Endodermal cell (in vitro differentiated cells): ENCODE measurements around the gene GOLGA6D. TPM values are rescaled to one million over a fixed set of nuclear protein-coding genes. Genes with fewer than 3 reads are reported as not detected.
"Not testable (repeated sequence)": the region's sequence is repeated elsewhere in the genome, so short reads cannot be mapped to it uniquely, and the experiment has no call there.

Experiments used
- DNase-seq: peaks from one replicate; pipeline ENCODE4 v3.0.0-alpha.2; 2017
- H3K27ac ChIP-seq: 2 replicates; pipeline ENCODE4 v1.5.1; 2013; ENCODE audit warnings: mild to moderate bottlenecking, low read depth, low read length, moderate library complexity
- H3K27me3 ChIP-seq: 2 replicates; pipeline ENCODE4 v1.6.1; 2013; ENCODE audit warnings: mild to moderate bottlenecking, low read length, moderate library complexity; ENCODE audit not compliant: insufficient read depth, control insufficient read depth, poor library complexity, severe bottlenecking
- H3K36me3 ChIP-seq: 2 replicates; pipeline ENCODE4 v1.7.0; 2013; ENCODE audit warnings: mild to moderate bottlenecking, low read length, moderate library complexity; ENCODE audit not compliant: control insufficient read depth, insufficient read depth
- H3K4me1 ChIP-seq: one replicate; pipeline ENCODE4 v1.7.0; 2013; ENCODE audit warnings: low read length; ENCODE audit not compliant: control insufficient read depth, insufficient read depth
- H3K4me3 ChIP-seq: 2 replicates; pipeline ENCODE4 v1.5.1; 2013; ENCODE audit warnings: mild to moderate bottlenecking, low read length, moderate library complexity
- H3K9ac ChIP-seq: 2 replicates; pipeline ENCODE4 v1.6.1; 2013; ENCODE audit warnings: mild to moderate bottlenecking, low read length, moderate library complexity; ENCODE audit not compliant: poor library complexity, severe bottlenecking; ENCODE audit errors: extremely low read depth
- H3K9me3 ChIP-seq: 2 replicates; pipeline ENCODE4 v1.6.1; 2013; ENCODE audit warnings: mild to moderate bottlenecking, low read length, moderate library complexity; ENCODE audit not compliant: control insufficient read depth
- H3K27ac Mint-ChIP-seq: 2 replicates; pipeline ENCODE4 v1.8.0; 2020; ENCODE audit warnings: mixed read lengths
- H3K27me3 Mint-ChIP-seq: 2 replicates; pipeline ENCODE4 v1.8.0; 2021; ENCODE audit warnings: mild to moderate bottlenecking, mixed read lengths; ENCODE audit not compliant: insufficient read depth
- H3K36me3 Mint-ChIP-seq: 2 replicates; pipeline ENCODE4 v1.8.0; 2020; ENCODE audit warnings: low read depth, mixed read lengths
- H3K4me1 Mint-ChIP-seq: 2 replicates; pipeline ENCODE4 v1.8.0; 2020; ENCODE audit warnings: mixed read lengths
- H3K4me3 Mint-ChIP-seq: 2 replicates; pipeline ENCODE4 v1.8.0; 2020; ENCODE audit warnings: mild to moderate bottlenecking, moderate library complexity, mixed read lengths
- H3K9me3 Mint-ChIP-seq: 2 replicates; pipeline ENCODE4 v1.8.0; 2020; ENCODE audit warnings: mild to moderate bottlenecking, mixed read lengths
- WGBS, 2 experiments: methylation state at CpG; one replicate each; pipeline versions ENCODE4 v1.1.5 to v1.1.7; 2013; ENCODE audit warnings: missing lambda C conversion rate in 2 of 2, mixed read lengths in 1 of 2; ENCODE audit not compliant: insufficient coverage in 1 of 2, insufficient read length in 1 of 2; 5-methylcytosine and 5-hydroxymethylcytosine counted together
- total RNA-seq, 2 donors: library from RNA; stranded (reverse); fragmentation: NEBNext Ultra II Directional in 1 of 2; extraction: Animal tissue kit (Norgen Biotek cat#: 25700) in 1 of 2; gene quantifications; 2 replicates in 1 of 2; 3 replicates in 1 of 2; pipeline ENCODE4 v1.2.1, GENCODE V29; 2021
- TF ChIP-seq, protein P1 (sequence below): fragments of 200-600 bp; sonication (generic); conservative IDR thresholded peaks from 2 replicates; pipeline ENCODE4 v1.5.0; 2021; ENCODE audit warnings: antibody characterized with exemption, mild to moderate bottlenecking

The GOLGA6D gene
- total RNA-seq, 2 donors from 2014 or later: 0.11 to 0.24 TPM

DNA sequence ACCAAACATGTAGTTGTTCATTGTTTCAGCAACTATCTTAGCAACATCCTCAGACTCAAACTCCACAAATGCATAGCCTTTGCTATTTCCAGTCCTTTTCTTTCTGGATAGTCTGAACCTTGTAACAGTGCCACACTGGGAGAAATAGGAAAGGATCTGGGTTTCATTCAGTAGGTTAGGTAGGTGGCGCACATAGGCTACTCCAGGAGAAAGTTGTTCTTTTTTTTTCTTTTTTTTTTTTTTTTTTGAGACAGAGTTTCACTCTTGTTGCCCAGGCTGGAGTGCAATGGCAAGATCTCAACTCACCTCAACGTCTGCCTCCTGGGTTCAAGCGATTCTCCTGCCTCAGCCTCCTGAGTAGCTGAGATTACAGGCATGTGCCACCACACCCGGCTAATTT is 30.4 kb upstream of the GOLGA6D start:
- not testable (repeated sequence) for H3K9me3 Mint-ChIP-seq, H3K27ac Mint-ChIP-seq, H3K36me3 ChIP-seq, H3K27me3 ChIP-seq, H3K9me3 ChIP-seq, DNase-seq, H3K9ac ChIP-seq, H3K27me3 Mint-ChIP-seq, H3K4me1 ChIP-seq, H3K4me3 ChIP-seq, H3K4me3 Mint-ChIP-seq, H3K27ac ChIP-seq, H3K36me3 Mint-ChIP-seq
- WGBS, 2 experiments: 80 to 82% methylated on average over 3 to 4 of the region's 4 CpGs
- TF ChIP-seq, protein P1, sequence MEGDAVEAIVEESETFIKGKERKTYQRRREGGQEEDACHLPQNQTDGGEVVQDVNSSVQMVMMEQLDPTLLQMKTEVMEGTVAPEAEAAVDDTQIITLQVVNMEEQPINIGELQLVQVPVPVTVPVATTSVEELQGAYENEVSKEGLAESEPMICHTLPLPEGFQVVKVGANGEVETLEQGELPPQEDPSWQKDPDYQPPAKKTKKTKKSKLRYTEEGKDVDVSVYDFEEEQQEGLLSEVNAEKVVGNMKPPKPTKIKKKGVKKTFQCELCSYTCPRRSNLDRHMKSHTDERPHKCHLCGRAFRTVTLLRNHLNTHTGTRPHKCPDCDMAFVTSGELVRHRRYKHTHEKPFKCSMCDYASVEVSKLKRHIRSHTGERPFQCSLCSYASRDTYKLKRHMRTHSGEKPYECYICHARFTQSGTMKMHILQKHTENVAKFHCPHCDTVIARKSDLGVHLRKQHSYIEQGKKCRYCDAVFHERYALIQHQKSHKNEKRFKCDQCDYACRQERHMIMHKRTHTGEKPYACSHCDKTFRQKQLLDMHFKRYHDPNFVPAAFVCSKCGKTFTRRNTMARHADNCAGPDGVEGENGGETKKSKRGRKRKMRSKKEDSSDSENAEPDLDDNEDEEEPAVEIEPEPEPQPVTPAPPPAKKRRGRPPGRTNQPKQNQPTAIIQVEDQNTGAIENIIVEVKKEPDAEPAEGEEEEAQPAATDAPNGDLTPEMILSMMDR: peak; percentile 49
- H3K4me1 Mint-ChIP-seq: peaks cover 38% of the 10 kb centered on the region

DNA sequence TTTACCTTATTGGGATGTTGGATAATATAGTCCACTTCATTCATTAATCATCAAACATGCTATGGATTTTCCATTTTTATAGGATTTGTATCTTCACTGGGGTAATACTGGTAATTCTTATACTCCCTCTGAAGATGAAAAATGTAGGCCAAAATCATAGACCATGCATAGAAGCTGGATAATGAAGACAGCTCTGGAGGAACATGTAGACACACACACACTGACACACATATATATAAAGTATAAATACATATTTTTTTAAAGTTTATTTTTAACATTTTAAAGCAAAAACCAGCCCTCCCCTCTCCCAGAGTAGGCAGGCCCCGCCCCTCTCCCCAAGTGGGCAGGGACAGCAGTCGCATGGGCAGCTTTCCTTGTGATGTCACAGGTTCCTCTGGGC is 24.6 kb upstream of the GOLGA6D start, which contains the start of gene GOLGA6C:
TSS of gene GOLGA6C (plus strand) at position 301 of the 400 bp plus-strand sequence. CDS start 265 bp downstream, outside the sequence.
- H3K9ac ChIP-seq, H3K36me3 Mint-ChIP-seq, H3K9me3 Mint-ChIP-seq, H3K4me1 ChIP-seq, H3K27me3 Mint-ChIP-seq, DNase-seq, H3K9me3 ChIP-seq, H3K36me3 ChIP-seq, H3K27ac ChIP-seq, H3K4me3 ChIP-seq, H3K27me3 ChIP-seq, H3K27ac Mint-ChIP-seq, H3K4me1 Mint-ChIP-seq, H3K4me3 Mint-ChIP-seq: not testable (repeated sequence)
- no CpG with 5 or more reads among the region's 2 CpGs for WGBS, 2 experiments

DNA sequence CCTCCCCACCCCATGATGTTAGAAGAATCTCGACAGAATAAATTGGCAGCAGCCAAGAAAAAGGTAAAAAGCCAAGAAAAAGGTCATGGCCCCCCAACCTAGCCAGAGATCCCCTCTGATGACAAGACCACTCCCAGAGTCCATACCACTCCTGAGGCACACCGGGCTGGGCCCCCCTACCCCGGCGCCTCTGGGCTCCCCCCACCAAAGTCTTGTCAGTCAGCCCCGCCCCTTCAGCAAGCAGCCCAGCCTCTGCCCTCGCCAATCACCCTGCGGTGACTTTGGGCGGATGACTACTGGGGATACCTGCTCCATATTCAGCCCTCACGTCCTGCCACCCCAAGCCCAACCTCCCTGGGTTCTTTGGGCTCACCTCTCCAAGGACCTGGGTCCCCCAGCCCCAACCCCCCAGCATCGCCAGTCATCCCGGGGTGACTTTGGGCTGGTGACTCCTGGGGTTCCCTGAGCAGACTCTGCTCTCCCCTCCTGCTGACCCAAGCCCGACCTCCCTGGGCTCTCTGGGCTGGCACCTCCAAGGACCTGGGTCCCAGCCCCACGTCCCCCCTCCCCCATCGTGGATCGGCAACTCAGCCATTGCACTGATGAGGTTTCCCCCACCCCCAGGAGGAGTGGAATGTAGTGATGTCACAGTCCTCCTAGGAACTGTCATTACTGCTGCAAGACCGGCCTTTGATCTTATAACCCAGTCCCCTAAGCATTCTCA is 23.9 kb upstream of the GOLGA6D start:
- not testable (repeated sequence) for H3K4me3 Mint-ChIP-seq, H3K9me3 Mint-ChIP-seq, H3K4me3 ChIP-seq, DNase-seq, H3K36me3 ChIP-seq, H3K36me3 Mint-ChIP-seq, H3K9me3 ChIP-seq, H3K27me3 Mint-ChIP-seq, H3K9ac ChIP-seq, H3K27me3 ChIP-seq, H3K4me1 ChIP-seq, H3K27ac ChIP-seq, H3K4me1 Mint-ChIP-seq, H3K27ac Mint-ChIP-seq
- WGBS, 2 experiments: 81% methylated on average over 5 of the region's 16 CpGs; no CpG with 5 or more reads in 1 of the 2 experiments

DNA sequence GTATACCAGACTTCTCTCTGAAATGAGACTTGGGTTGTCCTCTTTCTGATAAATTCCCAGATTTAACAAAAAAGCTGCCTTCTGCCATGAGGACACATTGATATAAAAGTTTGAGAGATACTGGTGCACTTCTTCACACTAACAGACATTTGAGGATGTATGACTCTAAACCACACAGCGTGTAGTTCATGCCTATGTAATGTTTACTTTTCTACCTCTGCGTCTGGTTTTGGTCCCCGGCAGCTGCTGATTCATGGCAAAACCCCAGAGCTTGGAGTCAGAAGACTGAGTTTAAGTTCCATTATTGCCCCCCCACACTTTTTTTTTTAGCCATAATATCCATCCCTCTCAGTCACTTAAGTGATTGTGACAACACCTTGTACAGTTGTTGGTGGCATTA is 22.8 kb upstream of the GOLGA6D start:
- WGBS, 2 experiments: no CpG with 5 or more reads among the region's 3 CpGs
- not testable (repeated sequence) for DNase-seq, H3K27me3 Mint-ChIP-seq, H3K27me3 ChIP-seq, H3K9me3 ChIP-seq, H3K9me3 Mint-ChIP-seq, H3K4me1 Mint-ChIP-seq, H3K4me3 Mint-ChIP-seq, H3K36me3 Mint-ChIP-seq, H3K4me1 ChIP-seq, H3K4me3 ChIP-seq, H3K27ac Mint-ChIP-seq, H3K9ac ChIP-seq, H3K36me3 ChIP-seq, H3K27ac ChIP-seq

DNA sequence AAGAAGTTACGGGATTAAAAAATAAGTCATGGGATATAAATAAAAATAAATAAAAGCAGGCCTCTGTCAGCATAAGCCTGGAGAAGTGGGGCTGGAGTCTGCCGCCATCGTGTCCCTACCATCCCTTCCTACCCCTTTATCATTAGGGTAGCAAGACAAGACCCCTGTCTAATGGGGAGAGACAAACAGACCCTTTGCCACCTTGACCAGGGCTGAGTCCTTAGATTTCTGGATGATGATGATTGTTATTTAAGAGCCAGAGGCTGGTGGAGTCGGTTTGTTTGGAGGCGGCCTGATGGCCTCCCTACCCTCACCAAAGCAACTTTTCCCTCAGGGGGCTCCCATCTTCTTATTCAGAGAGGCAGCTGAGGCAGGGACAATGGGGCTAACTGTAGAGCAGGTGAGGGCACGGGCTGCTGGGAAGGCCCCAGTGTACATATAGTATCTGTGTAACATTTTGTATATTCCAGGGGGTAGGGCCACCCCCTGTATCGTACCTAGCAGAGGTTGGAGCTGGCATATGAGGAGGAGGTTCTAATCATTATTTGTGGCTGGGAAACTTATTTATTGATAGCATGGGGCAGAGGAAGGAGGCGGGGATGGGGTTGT is 8.8 kb upstream of the GOLGA6D start:
- not testable (repeated sequence) for H3K27ac Mint-ChIP-seq, H3K9ac ChIP-seq, H3K9me3 ChIP-seq, H3K36me3 ChIP-seq, H3K36me3 Mint-ChIP-seq, H3K9me3 Mint-ChIP-seq, H3K4me1 Mint-ChIP-seq, H3K4me3 ChIP-seq, H3K27me3 Mint-ChIP-seq, H3K27ac ChIP-seq, H3K4me3 Mint-ChIP-seq, H3K27me3 ChIP-seq, H3K4me1 ChIP-seq
- DNase-seq: peak; percentile 24
- no CpG with 5 or more reads among the region's 8 CpGs for WGBS, 2 experiments
